HG02588 (cell line): Measurements from ENCODE around the gene LPAR2.
"Not testable (repeated sequence)": the region's sequence is repeated elsewhere in the genome, so short reads cannot be mapped to it uniquely, and the experiment has no call there.

ENCODE experiments used
- ATAC-seq: cut with Tn5 transposase; IDR thresholded peaks from one replicate; pipeline ENCODE4 v1.9.1; 2021; ENCODE audit warnings: mild to moderate bottlenecking, moderate library complexity; ENCODE audit not compliant: unreplicated experiment

Gene LPAR2

DNA sequence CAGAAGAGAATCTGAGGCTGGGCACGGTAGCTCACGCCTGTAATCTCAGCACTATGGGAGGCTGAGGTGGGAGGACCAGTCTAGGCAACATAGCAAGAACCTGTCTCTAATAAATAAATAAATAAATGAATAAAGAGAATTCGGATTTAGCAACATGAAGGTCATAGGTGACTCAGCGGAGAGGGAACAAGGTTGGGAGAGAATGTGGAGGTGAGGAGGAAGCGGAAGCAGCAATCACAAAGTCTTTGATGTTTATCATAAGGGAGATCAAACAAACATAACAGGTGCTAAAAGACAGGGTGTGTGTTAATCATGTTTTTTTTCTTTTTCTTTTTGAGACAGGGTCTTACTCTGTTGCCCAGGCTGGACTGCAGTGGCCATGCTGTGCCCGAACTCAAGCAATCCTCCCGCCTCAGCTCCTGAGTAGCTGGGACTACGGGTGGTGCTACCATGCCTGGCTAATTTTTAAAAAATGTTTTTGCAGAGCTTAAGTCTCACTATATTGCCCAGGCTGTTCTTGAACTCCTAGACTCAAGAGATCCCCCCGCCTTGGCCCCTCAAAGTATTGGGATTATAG is 25.8 kb downstream of the LPAR2 start:
- ATAC-seq = no peak

- ATAC-seq = no peak
Observed at GRCh38 chr19:19600793-19601330, 27.2 kb downstream of the LPAR2 start.

- not testable (repeated sequence) for ATAC-seq
Observed at GRCh38 chr19:19598728-19599451, 29.1 kb downstream of the LPAR2 start.

DNA sequence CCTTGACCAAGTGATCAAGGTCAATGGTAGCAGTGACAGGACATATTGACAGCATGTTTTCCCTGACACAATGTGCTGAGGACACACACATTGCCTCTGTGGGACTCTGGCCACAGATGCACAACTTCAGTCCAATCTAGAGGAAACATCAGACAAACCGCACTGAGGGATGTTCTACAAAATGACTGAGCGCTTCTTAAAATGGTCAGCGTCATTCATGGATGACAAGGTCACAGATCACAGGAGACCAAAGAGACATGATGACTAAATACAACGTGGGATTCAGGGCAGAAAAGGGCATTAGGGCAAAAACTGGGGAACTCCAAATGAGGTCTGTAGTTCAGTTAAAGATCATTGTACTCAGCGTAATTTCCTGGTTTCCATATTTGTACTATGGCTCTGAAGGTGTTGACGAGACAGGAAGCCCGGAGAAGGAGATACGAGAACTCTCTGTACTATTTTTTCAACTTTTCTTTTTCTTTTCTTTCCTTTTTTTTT is 30.2 kb downstream of the LPAR2 start:
- ATAC-seq = peak; percentile 67

- ATAC-seq = no peak
Observed at GRCh38 chr19:19595171-19595701, 32.8 kb downstream of the LPAR2 start.

GRCh38 chr19:19594381-19594780 is 33.6 kb downstream of the LPAR2 start:
- no peak for ATAC-seq

DNA sequence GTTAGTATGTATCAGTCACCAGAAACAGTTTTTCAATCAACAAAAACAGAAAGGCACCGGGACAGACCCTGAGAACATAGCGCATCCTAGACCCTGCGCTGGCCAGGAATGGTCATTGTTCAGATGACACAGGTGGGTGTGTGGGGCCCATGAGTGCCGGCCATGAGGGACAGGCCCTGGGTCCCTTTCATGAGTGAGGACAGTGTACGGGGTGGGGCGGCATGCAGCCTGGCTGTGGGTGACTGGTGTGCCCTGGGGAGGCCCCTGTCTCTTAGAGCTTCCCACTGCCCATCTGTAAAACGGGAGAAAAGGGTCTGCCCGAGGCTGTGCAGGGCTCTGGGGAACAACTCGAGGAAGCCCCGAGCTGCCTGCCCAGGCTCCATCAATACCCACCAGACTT is 35.3 kb downstream of the LPAR2 start:
- no peak for ATAC-seq

GRCh38 chr19:19591133-19591825 is 36.7 kb downstream of the LPAR2 start:
- ATAC-seq = no peak

- no peak for ATAC-seq
Observed at GRCh38 chr19:19588546-19588945, 39.5 kb downstream of the LPAR2 start.

DNA sequence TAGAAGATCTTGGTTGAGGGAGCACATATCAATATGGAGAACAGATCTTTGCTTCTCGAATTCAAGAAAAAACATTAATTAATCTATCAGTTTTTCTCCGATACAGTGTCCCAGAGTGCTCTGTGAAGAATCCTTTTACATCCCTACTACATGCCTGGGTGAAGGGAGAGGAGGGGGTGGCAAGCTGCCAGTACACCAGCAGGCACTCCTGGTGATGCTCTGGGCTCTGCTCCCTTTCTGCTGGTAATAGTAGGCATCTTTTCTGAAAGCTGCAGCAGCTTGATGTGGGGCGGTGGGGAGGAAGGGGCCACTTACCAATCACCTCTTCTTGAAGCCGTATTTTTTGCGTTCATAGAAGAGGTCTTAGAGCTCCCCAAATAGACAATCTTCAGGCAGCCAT is 40.2 kb downstream of the LPAR2 start:
- ATAC-seq = no peak

DNA sequence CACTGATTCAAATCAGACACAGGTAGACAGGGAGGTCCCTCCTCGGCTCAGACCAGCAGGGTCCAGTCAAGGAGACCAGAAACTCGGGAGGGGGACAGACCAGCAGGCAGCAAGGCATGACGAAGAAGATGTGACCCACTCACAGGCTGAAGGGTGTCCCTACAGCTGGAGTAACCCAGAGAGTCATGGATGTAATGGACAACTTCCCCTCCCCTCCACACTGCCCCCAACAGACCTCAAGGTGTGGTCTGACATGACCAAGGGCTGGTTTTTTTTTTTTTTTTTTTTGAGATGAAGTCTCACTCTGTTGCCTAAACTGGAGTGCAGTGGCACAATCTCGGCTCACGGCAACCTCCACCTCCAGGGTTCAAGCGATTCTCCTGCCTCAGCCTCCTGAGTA is 43.7 kb downstream of the LPAR2 start:
- ATAC-seq = no peak

- ATAC-seq = no peak
Observed at GRCh38 chr19:19582471-19582870, 45.5 kb downstream of the LPAR2 start.

DNA sequence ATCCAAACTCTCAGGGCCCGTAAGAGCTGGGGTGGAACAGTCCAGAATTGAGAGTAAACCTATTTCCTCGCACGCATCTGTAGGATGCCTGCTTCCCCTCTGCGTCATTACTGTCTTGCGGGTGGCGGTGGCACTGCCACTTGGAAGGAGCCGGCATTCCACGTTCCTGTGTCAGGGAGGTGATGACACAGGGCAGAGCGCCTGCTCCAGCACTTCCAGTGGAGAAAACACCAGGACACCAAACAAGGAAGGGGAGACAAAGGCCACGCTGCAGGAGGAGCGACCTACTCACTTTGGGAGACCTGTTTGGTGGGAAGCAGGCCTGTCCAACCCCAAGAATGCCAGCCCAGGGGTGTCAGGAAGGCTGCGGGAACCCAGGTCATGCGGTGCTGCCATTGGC is 46.6 kb downstream of the LPAR2 start:
- ATAC-seq = no peak

DNA sequence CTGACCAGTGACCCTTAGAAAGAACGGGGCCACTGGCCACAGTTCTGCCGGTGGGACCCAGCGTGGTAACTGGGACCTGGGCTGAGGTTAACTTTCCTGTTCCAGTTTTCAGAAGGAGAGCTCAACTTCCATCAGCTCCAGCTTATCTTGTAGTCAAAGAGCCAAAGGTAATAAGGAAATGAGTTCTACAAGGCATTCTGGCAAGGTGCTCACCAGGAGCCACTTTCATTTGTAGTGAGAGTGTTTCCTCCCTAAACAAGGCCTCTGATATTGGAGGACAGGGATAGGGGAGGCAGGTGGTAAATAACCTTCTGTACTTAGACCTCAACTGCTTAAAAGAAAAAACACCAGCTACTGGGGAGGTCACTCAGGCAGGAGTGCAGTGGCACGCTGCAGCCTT is 47.6 kb downstream of the LPAR2 start:
- ATAC-seq = no peak

DNA sequence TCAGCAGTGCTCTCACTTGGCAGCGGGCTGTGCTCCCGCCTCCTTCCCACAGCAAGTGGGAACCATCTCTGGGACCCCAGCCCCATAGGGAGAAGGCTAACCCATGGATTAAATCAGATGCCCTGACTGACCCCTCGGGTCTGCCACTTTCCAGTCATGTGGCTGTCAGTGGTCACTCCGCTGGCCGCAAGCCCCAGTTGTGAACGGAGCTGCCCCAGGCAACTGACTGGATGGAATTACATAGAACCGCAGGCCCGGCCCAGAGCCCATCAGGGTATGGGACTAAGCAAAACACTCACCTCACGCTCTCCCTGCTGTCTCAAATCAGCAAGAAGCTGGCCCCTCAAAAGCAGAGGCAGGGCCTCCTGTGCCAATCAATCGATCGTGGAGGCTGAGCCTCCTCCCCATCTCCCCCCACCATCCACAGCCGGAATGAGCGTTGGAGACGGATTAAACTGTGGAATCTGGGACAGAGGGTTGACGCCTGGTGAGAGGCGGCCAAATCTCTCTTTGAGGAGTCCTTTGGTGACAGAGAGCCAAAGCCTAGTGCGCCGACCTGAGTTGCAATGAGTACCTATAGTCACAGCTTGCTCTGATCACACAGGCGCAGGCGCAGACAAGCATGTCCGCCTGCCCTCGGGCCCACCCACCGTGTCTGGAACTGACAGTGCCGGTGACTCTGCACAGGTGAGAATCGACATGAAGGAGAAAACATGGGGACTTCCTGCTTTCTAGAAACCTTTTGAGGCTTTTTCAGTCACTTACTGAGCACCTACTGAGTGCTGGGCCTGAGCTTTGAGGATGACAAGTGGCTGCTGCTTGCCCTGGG is 48.3 kb downstream of the LPAR2 start:
- ATAC-seq = no peak

- no peak for ATAC-seq
Observed at GRCh38 chr19:19578252-19578651, 49.8 kb downstream of the LPAR2 start.

DNA sequence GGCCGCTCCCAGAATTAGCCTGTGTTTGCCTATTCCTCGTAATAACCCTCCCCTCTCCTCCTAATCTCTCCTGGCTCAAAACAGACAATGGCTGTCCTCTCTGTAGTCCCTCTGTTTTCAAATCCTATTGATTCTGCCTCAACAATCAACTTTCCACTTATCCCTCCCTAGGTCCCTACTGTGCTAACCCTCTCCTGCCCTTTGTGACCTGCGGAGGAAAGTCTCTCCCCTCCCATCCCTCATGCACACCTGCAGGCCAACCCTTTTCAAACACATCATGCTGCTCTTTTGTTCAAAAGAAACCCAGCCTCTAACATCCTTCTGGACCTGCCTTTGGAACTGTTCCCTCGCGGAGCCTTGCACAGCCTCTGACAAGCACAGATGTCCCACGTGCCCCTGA is 52.6 kb downstream of the LPAR2 start:
- ATAC-seq = no peak
